COR-L47 (cell line): Measurements from ENCODE around the gene RAB23.

Experiments
- DNase-seq: peaks from one replicate; lab custom pipeline; 2025; lab: John Stamatoyannopoulos, UW

RAB23 gene

DNA sequence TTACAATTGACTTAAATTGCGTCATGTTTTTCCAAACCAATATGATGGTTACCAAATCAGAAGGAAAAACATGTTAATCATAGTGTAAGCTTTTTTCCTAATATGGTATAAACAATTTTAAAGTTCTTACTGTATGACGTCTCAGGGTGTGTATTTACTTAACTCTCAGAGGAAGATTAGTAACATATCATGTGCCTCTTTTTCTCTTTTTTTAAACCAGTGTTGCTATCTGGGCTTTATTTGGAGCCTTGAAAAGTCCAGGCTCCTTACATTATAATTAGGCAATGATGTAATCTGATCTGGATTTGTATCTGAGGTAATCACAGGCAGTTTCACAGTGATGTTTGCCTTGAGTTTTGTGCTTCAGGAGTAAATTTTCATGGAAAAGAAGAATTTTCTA, 20.4 kb upstream of the RAB23 start:
- DNase-seq, result no peak

DNA sequence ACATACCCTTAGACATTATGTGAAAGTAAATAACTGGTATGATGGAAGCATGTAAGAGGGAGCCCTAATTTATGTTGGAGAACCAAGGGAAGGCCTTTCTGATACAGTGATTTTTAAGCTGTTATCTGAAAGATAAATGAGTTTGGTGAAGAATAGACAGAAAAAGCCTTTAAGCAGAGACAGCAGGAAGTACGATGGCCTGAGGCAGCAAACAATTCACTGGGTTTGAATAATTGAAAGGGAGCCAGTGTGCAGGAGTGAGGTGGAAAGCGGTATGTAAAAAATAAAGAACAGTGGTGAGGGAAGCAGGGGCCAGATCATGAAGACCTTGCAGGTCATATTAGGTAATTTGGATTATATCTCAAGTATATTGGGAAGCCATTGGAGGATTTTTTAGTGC, 4.1 kb upstream of the RAB23 start:
- DNase-seq, result no peak

DNA sequence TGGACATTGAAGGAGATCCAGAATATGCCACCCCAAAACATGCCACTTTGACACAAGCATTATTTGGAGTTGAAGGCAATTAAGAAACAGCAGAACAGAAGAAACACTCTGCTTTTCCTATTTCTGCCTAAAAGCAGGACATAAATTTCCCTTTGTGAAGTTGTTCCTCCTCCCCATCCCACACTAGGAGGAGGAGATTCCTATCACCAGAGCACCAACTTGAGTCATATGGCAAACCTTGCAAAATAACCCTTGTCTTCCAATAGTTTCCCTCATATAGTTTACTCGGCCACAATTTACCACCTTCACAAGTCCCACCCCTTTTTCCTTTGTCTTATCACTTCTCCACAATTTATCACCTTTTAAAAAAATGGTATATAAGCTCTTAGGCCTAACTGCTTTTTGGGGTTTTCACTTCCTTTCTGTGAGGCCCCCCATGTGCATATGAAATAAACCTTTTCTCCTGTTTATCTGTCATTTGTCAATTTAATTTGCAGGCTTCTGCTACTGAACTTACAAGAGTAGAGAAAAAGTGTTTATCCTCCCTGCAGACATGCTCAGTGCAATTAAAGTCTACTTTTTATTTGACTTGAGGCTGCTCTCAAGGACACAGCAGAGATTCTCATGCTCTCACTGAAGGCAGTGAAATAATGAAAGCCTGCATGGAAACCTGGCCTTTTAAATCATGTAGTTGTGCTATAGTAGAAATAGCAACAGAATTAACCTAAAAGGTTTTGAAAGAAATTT, 2.8 kb upstream of the RAB23 start:
- DNase-seq, result no peak

DNA sequence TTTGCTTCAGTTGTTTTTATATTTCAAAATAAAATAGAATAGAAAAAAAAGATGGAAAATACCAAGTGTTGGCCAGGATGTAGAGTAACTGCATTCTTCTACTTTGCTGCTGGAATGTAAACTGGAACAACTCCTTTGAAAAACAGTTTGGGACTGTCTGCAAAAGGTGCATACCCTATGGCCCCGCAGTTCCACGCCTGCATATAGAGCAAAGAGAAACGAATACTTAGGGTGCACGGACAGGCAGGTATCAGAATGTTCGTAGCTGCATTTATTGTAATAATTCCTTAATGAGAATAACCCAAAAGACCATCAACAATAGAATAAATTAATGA, 603 bp upstream of the RAB23 start:
- no peak for DNase-seq

DNA sequence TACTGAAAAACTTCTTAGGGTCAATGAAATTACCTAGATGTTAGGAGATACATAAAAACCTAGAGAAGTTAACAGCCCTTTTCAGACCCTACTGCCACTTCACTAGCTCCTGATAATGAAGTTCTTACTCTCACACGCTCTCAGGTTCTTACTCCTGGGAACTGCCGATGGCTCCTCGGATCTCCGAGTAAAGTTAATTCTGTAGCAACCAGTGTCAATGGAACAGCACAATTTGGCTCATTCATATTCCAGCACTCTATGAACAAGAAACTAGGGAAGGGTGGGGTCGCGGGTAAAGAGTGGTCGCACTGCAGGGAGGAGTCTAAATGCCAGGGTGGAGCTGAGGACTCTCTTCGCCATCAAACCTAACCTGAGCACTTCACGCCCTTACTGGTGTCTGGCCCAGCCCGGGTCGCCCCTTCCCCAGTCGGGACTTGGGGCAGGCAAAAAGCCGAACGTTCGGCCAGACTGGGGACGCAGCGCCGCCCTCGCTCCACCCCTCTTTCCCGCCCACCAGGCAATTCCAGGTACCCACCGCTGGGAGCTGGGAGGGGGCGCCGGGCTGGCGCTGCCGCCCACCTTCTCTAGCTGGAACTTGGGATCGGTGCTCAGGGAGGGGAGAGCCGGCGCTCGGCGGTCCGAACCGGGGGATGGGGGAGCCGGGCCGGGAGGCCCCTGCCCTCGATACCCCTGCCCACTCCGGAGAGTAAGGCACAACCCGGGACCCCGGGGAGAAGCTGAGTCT, 744 bp downstream of the RAB23 start:
- peak; percentile 62 for DNase-seq

DNA sequence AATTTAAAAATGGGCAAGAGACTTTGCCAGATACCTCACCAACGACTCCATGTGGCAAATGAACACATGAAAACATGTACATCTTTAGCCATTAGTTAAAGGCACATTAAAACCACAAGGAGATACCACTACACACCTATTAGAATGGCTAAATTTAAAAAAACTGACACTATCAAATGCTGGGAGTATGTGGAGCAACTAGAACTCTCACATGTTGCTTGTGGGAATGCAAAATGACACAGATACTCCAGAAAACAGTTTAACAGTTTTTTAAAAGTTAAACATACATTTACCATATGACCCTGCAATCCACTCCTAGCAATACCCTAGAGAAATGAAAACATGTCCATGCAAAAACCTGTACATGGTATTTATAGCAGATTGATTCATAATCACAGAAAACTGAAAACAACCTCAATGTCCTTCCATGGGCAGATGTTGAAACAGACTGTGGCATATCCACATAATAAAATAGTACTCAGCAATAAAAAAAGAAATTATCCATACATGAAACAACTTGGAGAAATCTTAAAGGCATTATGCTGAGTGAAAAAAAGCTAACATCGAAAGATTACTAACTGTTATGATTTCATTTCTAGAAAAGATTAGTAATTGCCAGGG, 1.9 kb downstream of the RAB23 start:
- no peak for DNase-seq

DNA sequence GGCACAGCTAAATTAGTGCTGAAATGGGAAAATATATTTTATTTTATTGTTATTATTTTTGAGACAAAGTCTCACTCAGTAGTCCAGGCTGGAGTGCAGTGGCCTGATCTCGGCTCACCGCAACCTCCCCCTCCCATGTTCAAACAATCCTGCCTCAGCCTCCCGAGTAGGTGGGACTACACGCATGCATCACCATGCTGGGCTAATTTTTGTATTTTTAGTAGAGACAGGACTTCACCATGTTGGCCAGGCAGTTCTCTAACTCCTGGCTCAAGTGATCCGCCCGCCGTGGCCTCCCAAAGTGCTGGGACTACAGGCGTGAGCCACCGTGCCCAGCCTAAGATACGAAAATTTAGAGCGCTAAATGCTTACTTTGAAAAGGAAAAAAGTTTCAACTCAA, 4.8 kb downstream of the RAB23 start:
- DNase-seq, result no peak

DNA sequence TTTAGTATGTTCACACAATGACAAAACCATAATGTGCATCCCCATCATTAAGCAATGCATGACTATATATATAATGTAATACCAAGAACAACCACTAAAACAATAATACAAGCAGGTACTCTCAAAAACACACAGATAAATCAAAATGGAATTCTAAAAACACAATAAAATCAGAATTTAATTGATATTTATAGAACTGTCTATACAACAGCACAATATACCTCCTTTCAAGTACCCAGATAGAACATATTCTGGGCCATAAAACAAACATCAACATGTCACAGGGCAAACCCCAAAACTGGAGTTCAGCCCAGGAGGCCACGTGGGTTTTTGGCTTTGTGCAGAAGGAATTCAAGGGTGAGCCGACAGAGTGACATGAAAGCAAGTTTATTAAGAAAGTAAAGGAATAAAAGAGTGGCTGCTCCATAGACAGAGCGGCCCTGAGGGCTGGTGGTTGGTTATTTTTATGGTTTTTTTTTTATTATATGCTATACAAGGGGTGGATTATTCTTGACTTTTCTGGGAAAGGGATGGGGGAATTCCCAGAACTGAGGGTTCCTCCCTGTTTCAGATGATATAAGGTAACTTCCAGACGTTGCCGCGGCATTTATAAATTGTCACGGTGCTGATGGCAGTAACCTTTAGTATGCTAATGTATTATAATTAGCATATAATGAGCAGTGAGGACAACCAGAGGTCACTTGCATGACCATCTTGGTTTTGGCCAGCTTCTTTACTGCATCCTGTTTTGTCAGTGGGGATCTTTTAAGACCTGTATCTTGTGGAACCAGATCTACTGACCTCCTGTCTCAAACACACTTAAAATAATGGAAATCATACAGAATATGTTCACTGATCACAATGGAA, 5.6 kb downstream of the RAB23 start:
- no peak for DNase-seq

DNA sequence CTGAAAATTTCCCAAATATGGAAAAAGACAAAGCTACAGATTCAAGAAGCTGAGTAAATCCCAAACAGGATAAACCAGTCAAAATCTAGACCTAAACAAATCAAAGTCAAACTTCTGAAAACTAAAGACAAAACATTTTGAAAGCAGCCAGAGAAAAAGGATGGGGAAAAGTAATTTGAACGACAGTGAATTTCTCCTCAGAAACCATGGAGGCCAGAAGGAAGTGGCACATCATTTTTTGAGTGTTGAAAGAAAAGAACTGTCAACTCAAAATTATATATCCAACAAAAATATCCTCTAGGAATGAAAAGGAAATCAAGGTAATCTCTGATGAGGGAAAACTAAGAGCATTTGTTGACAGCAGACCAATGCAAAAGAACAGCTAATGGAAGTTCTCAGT, 6.8 kb downstream of the RAB23 start:
- DNase-seq, result no peak

DNA sequence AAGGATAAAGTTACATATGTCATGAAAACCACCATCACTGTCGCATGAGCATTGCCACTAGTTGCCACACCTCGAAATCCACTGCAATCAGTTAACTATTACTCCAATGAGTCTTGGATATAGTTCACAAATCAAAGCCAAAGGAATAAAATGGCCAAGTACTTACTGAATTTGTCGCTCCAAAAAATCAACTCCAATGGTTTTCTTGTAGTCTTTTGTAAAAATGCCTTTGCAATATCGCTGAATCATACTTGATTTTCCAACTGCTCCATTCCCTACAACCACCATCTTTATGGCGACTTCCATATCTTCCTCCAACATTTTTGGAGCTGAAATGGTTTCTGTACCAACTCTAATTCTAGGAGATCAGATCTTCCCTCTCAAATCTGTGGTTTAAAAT, 12.0 kb downstream of the RAB23 start:
- DNase-seq, result no peak

DNA sequence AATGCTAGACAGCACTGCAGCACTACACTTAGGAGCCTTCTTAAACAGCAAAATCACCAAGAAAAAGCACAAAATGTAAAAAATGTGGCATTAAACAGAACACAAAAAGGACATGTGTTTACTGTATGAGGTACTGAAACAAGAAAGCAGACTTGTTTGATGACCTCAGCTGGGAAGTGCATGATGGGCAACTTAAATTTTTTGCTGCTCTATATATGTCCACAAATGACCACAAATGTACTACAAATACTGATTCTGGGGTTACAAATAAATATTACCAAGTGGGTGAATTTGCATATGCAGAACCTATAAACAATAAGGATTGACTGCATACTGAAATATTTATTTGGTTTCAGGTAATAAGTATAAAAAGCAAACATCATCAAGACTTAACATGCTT, 13.1 kb downstream of the RAB23 start:
- DNase-seq, result no peak

DNA sequence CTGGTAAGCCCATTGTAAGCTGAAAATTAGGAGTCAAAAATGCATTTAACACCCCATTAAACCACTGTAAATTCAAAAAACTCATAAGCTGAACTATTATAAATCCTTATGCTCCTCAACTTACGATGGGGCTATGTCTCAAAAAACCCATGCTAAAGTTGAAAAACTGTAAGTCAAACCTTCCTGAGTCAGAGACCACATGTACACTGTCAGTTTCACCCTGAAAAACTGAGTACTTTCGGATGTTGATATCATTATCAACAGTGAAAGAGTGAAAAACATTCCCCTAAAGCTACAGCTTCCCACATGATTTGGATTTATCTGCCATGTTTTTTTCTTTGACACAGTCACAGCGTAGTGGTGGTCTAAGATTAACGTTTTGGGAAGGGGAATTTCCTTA, 14.2 kb downstream of the RAB23 start:
- no peak for DNase-seq

DNA sequence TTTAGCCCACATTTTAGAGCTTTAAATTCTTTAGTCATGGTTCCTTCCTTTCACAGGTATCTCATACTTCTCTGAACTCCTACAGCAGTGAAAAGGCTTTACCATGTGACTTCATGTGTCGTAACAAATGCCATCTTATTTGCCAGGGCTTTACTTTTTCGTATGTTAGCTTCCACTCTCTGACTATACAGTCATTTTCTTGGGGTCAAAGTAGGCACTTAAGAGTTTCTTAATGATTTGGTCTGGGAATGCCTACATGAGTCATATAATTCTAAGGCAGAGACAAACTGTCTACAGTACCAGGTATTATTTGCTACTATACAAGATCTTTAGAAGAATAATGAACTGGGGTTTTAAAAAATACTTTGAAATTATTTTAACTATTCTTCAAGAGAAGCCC, 15.0 kb downstream of the RAB23 start:
- no peak for DNase-seq

DNA sequence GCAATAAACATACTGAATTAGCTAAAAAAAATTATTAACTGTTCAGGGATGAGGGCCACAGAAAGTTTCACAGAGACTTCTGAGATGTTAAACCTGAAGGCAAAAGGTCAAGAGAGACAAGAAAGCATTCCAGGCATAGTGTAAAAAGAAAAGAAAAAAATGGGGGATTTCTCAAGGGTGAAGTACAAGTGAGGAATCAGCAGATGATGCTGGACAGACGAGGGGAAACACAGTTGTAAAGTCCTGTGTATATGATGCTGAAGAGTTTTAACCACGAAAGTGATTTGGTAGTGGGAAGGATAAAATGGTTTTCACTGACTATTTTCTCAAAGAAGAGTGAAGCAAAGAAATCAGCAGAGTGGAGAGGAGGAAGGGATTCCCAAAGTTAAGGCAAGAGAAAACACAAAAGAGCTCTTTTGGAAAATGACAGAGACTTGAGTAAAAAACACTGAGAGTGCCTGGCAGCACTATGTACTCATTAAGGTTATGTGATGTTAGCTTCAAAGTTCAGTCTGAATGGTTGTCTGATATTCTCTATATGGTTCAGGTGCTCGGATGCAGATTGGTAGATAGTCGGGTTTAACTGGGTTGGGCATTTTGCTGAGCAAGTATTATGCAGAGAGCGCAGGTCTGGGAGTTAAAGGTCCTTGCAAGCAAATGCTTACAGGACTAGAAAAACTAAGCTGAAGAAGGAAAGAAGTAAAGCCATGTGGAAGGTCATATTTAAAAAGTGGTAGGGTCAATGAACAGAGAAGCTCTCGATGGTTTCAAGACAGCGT, 16.4 kb downstream of the RAB23 start:
- no peak for DNase-seq

DNA sequence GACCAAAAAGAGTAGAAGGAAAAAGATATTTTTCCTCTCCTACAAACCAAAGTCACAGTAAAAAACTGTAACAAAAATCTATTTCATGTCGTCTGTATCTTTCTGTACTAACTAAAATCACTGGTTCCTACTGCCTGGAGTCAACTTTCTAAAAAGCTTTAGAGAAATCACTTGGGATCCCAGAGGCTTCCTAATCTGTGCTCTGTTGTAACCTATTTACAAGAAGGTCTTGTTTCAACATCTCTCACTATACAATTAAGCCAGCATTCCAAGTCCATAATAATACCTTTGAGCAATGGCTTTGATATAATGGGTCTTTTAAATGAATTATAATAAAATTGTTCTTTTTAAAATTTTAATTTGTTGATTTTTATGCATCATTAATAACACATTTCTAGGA, 20.4 kb downstream of the RAB23 start:
- DNase-seq, result no peak

DNA sequence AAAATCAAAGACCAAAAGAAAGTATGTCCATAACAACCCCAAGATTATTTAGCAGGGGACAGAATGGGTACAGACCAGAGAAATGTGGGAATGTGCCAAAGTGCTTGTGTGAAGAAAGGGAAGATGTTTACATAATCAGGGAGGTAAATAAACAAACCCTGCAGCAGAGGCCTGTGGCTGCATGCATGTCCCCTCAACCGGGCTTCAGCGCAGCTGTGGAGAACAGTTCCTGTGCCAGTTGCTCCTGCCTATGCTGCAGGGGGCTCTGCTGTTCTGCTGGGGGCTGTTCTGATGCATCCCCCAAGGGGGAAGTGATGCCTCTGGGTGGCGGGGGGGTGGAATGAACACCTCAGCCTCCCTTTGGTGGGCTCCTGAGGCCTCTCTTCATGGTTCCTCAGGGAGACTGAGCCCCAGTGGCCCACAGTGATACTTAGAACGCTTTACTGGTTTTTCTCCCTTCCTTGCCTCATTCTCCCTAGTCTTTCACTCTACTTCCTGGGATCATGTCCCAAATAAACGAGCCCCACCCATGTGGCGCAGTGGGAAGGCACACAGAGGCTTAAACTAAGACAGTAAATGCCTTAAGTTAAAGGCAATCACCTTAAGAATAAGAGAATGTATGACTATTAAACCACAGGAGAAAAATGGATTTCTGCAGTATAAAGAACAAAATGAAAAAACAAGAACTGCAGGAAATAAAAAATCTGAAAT, 23.0 kb downstream of the RAB23 start:
- DNase-seq, result peak; percentile 19

DNA sequence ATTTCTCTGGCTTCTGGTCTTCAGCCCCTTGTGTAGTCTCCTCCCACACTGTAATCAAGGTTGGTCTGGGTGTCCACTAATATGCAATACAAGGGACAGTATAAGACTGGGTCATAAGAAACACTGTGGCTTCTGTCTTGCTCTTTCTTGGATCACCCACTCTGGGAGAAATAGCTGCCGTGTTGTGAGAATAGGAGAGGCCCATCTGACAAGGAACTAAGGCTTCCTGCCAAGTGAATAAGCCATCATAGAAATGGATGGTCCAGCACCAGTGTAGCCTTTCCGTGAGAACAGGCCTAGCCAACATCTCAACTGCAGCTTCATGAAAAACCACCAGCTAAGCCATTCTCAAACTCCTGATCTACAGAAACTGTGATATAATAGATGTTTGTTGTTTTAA, 26.6 kb downstream of the RAB23 start:
- no peak for DNase-seq

DNA sequence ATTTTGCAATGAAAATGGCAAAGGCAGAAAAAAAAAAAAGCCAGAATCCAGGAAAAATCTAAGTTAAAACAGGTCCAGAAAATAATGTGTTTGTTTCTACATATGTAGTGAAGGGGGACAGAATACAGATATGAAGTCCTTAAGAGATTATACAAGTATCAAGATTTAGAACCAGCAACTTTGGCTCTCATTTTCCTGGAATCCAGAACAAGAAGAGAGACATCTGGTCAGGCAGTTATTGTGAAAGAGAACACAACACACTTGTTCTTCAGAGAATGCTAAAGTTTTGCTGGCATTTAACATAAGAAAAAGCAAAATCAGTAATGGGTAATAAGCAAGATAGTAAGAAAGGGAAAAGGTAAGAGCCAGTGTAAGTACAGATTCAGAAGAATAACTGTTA, 28.9 kb downstream of the RAB23 start:
- no peak for DNase-seq

DNA sequence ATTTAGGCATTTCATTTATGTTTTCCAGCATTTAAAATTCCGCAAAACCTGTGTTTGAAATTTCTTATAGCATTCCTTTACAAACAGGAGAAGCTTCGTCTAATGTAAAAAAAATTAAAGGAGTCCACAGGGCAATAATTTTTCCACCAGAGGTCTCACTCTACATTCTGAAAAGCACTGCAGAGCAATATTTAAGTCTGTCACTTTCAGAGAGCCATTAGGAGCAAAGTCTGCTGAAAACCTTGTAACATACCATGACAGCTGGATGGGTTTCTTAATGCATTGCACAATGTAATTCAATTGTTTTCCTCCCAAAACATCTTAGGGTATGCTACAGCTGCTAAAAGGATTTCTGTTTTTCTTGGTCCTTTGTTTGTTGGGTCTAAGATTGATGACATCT, 32.0 kb downstream of the RAB23 start:
- no peak for DNase-seq

DNA sequence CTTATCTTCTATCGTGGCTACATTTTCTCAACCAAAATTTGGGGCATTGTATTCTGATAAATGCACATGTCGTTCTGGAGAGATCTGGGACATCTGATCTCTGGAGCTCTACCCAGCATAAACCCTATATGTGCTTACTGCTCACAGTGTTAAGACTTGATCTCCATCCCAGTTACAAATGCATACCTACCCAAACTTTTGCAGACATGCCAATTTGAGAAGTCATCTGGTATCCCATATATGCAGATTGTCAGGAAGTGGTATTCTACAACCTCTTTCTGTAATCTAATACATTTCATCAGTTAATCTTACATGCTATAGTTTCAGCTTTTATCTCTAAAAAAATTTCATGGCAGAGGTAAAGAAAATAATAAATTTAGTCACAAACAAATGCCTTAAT, 38.8 kb downstream of the RAB23 start:
- DNase-seq, result no peak

DNA sequence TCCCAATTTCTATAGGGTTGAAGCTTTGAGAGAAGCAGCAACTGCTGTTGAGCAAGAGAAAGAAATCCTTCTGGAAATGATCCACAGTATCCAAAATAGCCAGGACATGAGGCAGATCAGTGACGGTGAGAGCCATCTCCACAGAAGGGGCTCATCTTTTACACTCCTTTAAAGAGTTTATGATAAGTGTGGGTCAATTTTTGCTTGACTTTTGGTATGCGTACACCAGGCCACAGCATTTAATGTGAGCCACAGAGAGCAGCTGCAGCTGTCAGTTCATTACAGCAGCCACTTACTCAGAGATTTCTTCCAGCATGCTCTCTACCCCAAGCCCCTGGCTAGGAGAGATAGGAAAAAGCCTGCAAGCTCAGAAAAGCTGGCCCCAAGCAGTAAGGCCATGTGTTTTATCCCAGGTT, 40.1 kb downstream of the RAB23 start:
- DNase-seq, result no peak
